ENCODE data around the gene TMEM135.
A peak's percentile ranks its signal among the peaks of the same experiment; 100 is the strongest.
"Not testable (repeated sequence)": the region's sequence is repeated elsewhere in the genome, so short reads cannot be mapped to it uniquely, and the experiment has no call there.

The TMEM135 gene

GRCh38 chr11:87265979-87266378, 228.2 kb downstream of the TMEM135 start:
- H3K36me3 ChIP-seq (ENCODE audit: insufficient read depth, low read depth, low read length), result no peaks in the 10 kb centered on the region
- no peaks in the 10 kb centered on the region for H3K9me3 ChIP-seq (ENCODE audit: insufficient read depth, low read depth, low read length)
- H3K4me3 ChIP-seq (ENCODE audit: low read length), result no peak overlapping the region
- no peaks in the 10 kb centered on the region for H3K27me3 ChIP-seq (ENCODE audit: insufficient read depth, low read length)
- H3K4me1 ChIP-seq (ENCODE audit: insufficient read depth, low read length), result no peaks in the 10 kb centered on the region
- H3K27ac ChIP-seq (ENCODE audit: low read length), result no peak overlapping the region
- H3K9ac ChIP-seq (ENCODE audit: low read depth, low read length), result no peak overlapping the region

GRCh38 chr11:87266751-87267150, 229.0 kb downstream of the TMEM135 start:
- Histone ChIP-seq H3K9ac (ENCODE audit: low read depth, low read length) (no peak overlapping the region), H3K27ac (ENCODE audit: low read length) (no peak overlapping the region), H3K9me3 (ENCODE audit: insufficient read depth, low read depth, low read length) (no peaks in the 10 kb centered on the region), H3K27me3 (ENCODE audit: insufficient read depth, low read length) (no peaks in the 10 kb centered on the region), H3K4me3 (ENCODE audit: low read length) (no peak overlapping the region), H3K4me1 (ENCODE audit: insufficient read depth, low read length) (no peaks in the 10 kb centered on the region), H3K36me3 (ENCODE audit: insufficient read depth, low read depth, low read length) (no peaks in the 10 kb centered on the region)

GRCh38 chr11:87271951-87272350, 234.2 kb downstream of the TMEM135 start:
- H3K4me1 ChIP-seq (ENCODE audit: insufficient read depth, low read length); H3K4me3 ChIP-seq (ENCODE audit: low read length); H3K9me3 ChIP-seq (ENCODE audit: insufficient read depth, low read depth, low read length); H3K9ac ChIP-seq (ENCODE audit: low read depth, low read length); H3K27ac ChIP-seq (ENCODE audit: low read length); H3K36me3 ChIP-seq (ENCODE audit: insufficient read depth, low read depth, low read length); H3K27me3 ChIP-seq (ENCODE audit: insufficient read depth, low read length): not testable (repeated sequence)

GRCh38 chr11:87275176-87275575, 237.4 kb downstream of the TMEM135 start:
- peaks cover 6% of the 10 kb centered on the region; the same call in 1 of the 2 replicates for H3K4me1 ChIP-seq (ENCODE audit: insufficient read depth, low read length)
- no peak overlapping the region for H3K27ac ChIP-seq (ENCODE audit: low read length)
- no peaks in the 10 kb centered on the region for H3K36me3 ChIP-seq (ENCODE audit: insufficient read depth, low read depth, low read length)
- no peaks in the 10 kb centered on the region for H3K27me3 ChIP-seq (ENCODE audit: insufficient read depth, low read length)
- no peak overlapping the region for H3K4me3 ChIP-seq (ENCODE audit: low read length)
- H3K9me3 ChIP-seq (ENCODE audit: insufficient read depth, low read depth, low read length), result no peaks in the 10 kb centered on the region
- no peak overlapping the region for H3K9ac ChIP-seq (ENCODE audit: low read depth, low read length)

- Histone ChIP-seq H3K4me3 (ENCODE audit: low read length) (no peak overlapping the region), H3K9ac (ENCODE audit: low read depth, low read length) (no peak overlapping the region), H3K9me3 (ENCODE audit: insufficient read depth, low read depth, low read length) (no peaks in the 10 kb centered on the region), H3K27me3 (ENCODE audit: insufficient read depth, low read length) (no peaks in the 10 kb centered on the region), H3K4me1 (ENCODE audit: insufficient read depth, low read length) (no peaks in the 10 kb centered on the region), H3K36me3 (ENCODE audit: insufficient read depth, low read depth, low read length) (no peaks in the 10 kb centered on the region), H3K27ac (ENCODE audit: low read length) (no peak overlapping the region)
Observed at GRCh38 chr11:87280143-87280542, 242.4 kb downstream of the TMEM135 start.

- Histone ChIP-seq H3K4me3 (ENCODE audit: low read length) (no peak overlapping the region), H3K4me1 (ENCODE audit: insufficient read depth, low read length) (no peaks in the 10 kb centered on the region), H3K27me3 (ENCODE audit: insufficient read depth, low read length) (no peaks in the 10 kb centered on the region)
Observed at GRCh38 chr11:87281496-87281895, 243.8 kb downstream of the TMEM135 start.

GRCh38 chr11:87284306-87284705, 246.6 kb downstream of the TMEM135 start:
- Histone ChIP-seq H3K9me3 (ENCODE audit: insufficient read depth, low read depth, low read length) (no peaks in the 10 kb centered on the region), H3K27ac (ENCODE audit: low read length) (no peak overlapping the region), H3K4me1 (ENCODE audit: insufficient read depth, low read length) (no peaks in the 10 kb centered on the region), H3K36me3 (ENCODE audit: insufficient read depth, low read depth, low read length) (no peaks in the 10 kb centered on the region), H3K27me3 (ENCODE audit: insufficient read depth, low read length) (no peaks in the 10 kb centered on the region), H3K9ac (ENCODE audit: low read depth, low read length) (no peak overlapping the region), H3K4me3 (ENCODE audit: low read length) (no peak overlapping the region)

More at GRCh38 chr11:87281496-87281895, 243.8 kb downstream of the TMEM135 start:
- Histone ChIP-seq H3K9me3 (ENCODE audit: insufficient read depth, low read depth, low read length) (no peaks in the 10 kb centered on the region), H3K36me3 (ENCODE audit: insufficient read depth, low read depth, low read length) (no peaks in the 10 kb centered on the region), H3K27ac (ENCODE audit: low read length) (no peak overlapping the region), H3K9ac (ENCODE audit: low read depth, low read length) (no peak overlapping the region)

GRCh38 chr11:87285674-87286073, 247.9 kb downstream of the TMEM135 start:
- H3K9me3 ChIP-seq (ENCODE audit: insufficient read depth, low read depth, low read length); H3K4me3 ChIP-seq (ENCODE audit: low read length); H3K36me3 ChIP-seq (ENCODE audit: insufficient read depth, low read depth, low read length); H3K27ac ChIP-seq (ENCODE audit: low read length); H3K4me1 ChIP-seq (ENCODE audit: insufficient read depth, low read length); H3K27me3 ChIP-seq (ENCODE audit: insufficient read depth, low read length); H3K9ac ChIP-seq (ENCODE audit: low read depth, low read length): not testable (repeated sequence)

- Histone ChIP-seq H3K4me3 (ENCODE audit: low read length) (no peak overlapping the region), H3K9ac (ENCODE audit: low read depth, low read length) (no peak overlapping the region), H3K27me3 (ENCODE audit: insufficient read depth, low read length) (no peaks in the 10 kb centered on the region), H3K4me1 (ENCODE audit: insufficient read depth, low read length) (peaks cover 4% of the 10 kb centered on the region; the same call in 1 of the 2 replicates), H3K36me3 (ENCODE audit: insufficient read depth, low read depth, low read length) (no peaks in the 10 kb centered on the region), H3K9me3 (ENCODE audit: insufficient read depth, low read depth, low read length) (no peaks in the 10 kb centered on the region), H3K27ac (ENCODE audit: low read length) (no peak overlapping the region)
Observed at GRCh38 chr11:87286338-87286737, 248.6 kb downstream of the TMEM135 start.

GRCh38 chr11:87290304-87290922, 252.7 kb downstream of the TMEM135 start:
- Histone ChIP-seq H3K36me3 (ENCODE audit: insufficient read depth, low read depth, low read length) (no peaks in the 10 kb centered on the region), H3K9ac (ENCODE audit: low read depth, low read length) (no peak overlapping the region), H3K27ac (ENCODE audit: low read length) (no peak overlapping the region), H3K27me3 (ENCODE audit: insufficient read depth, low read length) (no peaks in the 10 kb centered on the region), H3K4me1 (ENCODE audit: insufficient read depth, low read length) (peaks cover 31% of the 10 kb centered on the region), H3K4me3 (ENCODE audit: low read length) (no peak overlapping the region), H3K9me3 (ENCODE audit: insufficient read depth, low read depth, low read length) (no peaks in the 10 kb centered on the region)

GRCh38 chr11:87292598-87292997, 254.9 kb downstream of the TMEM135 start:
- Histone ChIP-seq H3K4me1 (ENCODE audit: insufficient read depth, low read length) (peaks cover 45% of the 10 kb centered on the region), H3K9ac (ENCODE audit: low read depth, low read length) (no peak overlapping the region), H3K27me3 (ENCODE audit: insufficient read depth, low read length) (no peaks in the 10 kb centered on the region), H3K36me3 (ENCODE audit: insufficient read depth, low read depth, low read length) (no peaks in the 10 kb centered on the region), H3K27ac (ENCODE audit: low read length) (no peak overlapping the region), H3K9me3 (ENCODE audit: insufficient read depth, low read depth, low read length) (no peaks in the 10 kb centered on the region), H3K4me3 (ENCODE audit: low read length) (peak overlapping the region; percentile 10; the same call in 1 of the 2 replicates)

GRCh38 chr11:87295237-87295636, 257.5 kb downstream of the TMEM135 start:
- H3K9me3 ChIP-seq (ENCODE audit: insufficient read depth, low read depth, low read length), result no peaks in the 10 kb centered on the region
- H3K27ac ChIP-seq (ENCODE audit: low read length), result no peak overlapping the region
- H3K27me3 ChIP-seq (ENCODE audit: insufficient read depth, low read length), result no peaks in the 10 kb centered on the region
- no peak overlapping the region for H3K9ac ChIP-seq (ENCODE audit: low read depth, low read length)
- H3K4me3 ChIP-seq (ENCODE audit: low read length), result no peak overlapping the region
- no peaks in the 10 kb centered on the region for H3K36me3 ChIP-seq (ENCODE audit: insufficient read depth, low read depth, low read length)
- peaks cover 47% of the 10 kb centered on the region for H3K4me1 ChIP-seq (ENCODE audit: insufficient read depth, low read length)
